ENCODE measurements around the gene KLRF2.

The KLRF2 gene

GRCh38 chr12:9941838-9942237 lies 60.5 kb downstream of the KLRF2 start:
- no peak for DNase-seq

GRCh38 chr12:9943240-9943639 lies 62.0 kb downstream of the KLRF2 start:
- peak; percentile 11 for DNase-seq

GRCh38 chr12:9944391-9944790 lies 63.1 kb downstream of the KLRF2 start:
- DNase-seq, result no peak
